Neural cell (in vitro differentiated cells): ENCODE results near the gene LIN7B.

Source experiments
- EP300 ChIP-seq: fragments of 450-650 bp; conservative IDR thresholded peaks from 2 replicates; pipeline ENCODE4 v1.6.1; 2014; ENCODE audit warnings: antibody characterized with exemption, mild to moderate bottlenecking, moderate library complexity; ENCODE audit not compliant: poor library complexity, severe bottlenecking
- EZH2 ChIP-seq: fragments of 200-600, 300-800 bp; shearing (Covaris generic), sonication (generic); IDR thresholded peaks from 2 replicates; pipeline ENCODE4 v1.6.1; 2014; ENCODE audit warnings: antibody characterized with exemption, low read length, borderline replicate concordance, mild to moderate bottlenecking; ENCODE audit not compliant: insufficient read depth, poor library complexity, severe bottlenecking
- MXI1 ChIP-seq: fragments of 450-650 bp; conservative IDR thresholded peaks from 2 replicates; pipeline ENCODE4 v1.6.1; 2014; ENCODE audit warnings: antibody characterized with exemption, mild to moderate bottlenecking; ENCODE audit not compliant: poor library complexity, severe bottlenecking
- POLR2AphosphoS5 ChIP-seq: IDR thresholded peaks from 2 replicates; pipeline ENCODE4 v1.6.1; 2012
- RAD21 ChIP-seq: fragments of 450-650 bp; conservative IDR thresholded peaks from 2 replicates; pipeline ENCODE4 v1.6.1; 2014; ENCODE audit warnings: antibody characterized with exemption, mild to moderate bottlenecking, moderate library complexity
- SMC3 ChIP-seq: fragments of 450-650 bp; conservative IDR thresholded peaks from 2 replicates; pipeline ENCODE4 v1.6.1; 2014; ENCODE audit warnings: antibody characterized with exemption, mild to moderate bottlenecking, moderate library complexity; ENCODE audit not compliant: poor library complexity
- TAF1 ChIP-seq: IDR thresholded peaks from 2 replicates; pipeline ENCODE4 v1.6.1; 2012; ENCODE audit warnings: low read depth
- TF ChIP-seq, protein P1 (sequence below): fragments of 450-650 bp; IDR thresholded peaks from 2 replicates; pipeline ENCODE4 v1.5.1; 2014; ENCODE audit warnings: antibody characterized with exemption, mild to moderate bottlenecking, moderate library complexity; ENCODE audit not compliant: poor library complexity, severe bottlenecking
- TF ChIP-seq, protein P2 (sequence below): IDR thresholded peaks from 2 replicates; pipeline ENCODE4 v1.6.1; 2012; ENCODE audit warnings: borderline replicate concordance

DNA sequence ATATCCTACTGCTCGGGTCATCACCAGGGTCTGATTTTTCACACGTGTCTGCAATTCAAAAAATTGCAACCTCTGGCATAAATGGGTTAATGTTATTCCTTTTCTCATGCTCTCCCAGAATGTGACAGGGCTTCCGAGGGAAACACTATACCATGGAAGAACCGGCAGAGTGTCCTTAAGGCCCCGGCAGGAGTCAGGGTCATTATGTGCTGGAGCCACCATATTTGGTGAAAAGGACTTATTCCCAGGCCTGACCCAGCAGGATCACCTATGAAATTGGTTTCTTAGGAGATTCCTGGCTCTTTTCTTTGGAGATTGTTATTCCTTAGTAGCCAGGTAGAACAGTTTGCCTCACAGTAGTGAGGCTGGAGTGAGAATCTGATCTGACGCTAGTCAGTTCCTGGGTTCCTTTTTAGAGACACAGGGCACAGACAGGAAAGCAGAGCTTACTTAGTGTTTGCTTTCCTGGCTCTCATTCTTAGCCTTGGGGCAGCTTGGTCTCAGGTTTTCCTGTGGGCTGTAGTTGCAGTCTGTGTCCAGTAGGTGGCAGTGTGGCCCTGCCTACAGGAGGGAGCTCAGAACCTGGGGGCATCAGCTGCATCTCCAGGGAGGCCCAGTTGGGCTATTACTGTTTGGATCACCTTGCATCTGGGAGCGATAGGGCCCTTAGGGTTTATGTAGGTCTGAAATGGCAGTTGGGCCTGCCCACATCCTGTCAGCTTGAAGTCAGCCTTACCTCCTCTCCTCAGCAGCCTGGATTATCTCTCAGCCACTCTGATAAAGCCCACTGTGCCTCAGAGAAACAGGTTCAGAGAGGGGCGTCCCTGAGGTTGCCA, 16.5 kb upstream of the LIN7B start:
- TF ChIP-seq, protein P1, sequence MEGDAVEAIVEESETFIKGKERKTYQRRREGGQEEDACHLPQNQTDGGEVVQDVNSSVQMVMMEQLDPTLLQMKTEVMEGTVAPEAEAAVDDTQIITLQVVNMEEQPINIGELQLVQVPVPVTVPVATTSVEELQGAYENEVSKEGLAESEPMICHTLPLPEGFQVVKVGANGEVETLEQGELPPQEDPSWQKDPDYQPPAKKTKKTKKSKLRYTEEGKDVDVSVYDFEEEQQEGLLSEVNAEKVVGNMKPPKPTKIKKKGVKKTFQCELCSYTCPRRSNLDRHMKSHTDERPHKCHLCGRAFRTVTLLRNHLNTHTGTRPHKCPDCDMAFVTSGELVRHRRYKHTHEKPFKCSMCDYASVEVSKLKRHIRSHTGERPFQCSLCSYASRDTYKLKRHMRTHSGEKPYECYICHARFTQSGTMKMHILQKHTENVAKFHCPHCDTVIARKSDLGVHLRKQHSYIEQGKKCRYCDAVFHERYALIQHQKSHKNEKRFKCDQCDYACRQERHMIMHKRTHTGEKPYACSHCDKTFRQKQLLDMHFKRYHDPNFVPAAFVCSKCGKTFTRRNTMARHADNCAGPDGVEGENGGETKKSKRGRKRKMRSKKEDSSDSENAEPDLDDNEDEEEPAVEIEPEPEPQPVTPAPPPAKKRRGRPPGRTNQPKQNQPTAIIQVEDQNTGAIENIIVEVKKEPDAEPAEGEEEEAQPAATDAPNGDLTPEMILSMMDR: peak; percentile 96
- TF ChIP-seq POLR2AphosphoS5 (no peak), EZH2 (no peak), SMC3 (peak; percentile 79), EP300 (no peak), MXI1 (no peak), TAF1 (no peak), RAD21 (peak; percentile 86)
- TF ChIP-seq, protein P2, sequence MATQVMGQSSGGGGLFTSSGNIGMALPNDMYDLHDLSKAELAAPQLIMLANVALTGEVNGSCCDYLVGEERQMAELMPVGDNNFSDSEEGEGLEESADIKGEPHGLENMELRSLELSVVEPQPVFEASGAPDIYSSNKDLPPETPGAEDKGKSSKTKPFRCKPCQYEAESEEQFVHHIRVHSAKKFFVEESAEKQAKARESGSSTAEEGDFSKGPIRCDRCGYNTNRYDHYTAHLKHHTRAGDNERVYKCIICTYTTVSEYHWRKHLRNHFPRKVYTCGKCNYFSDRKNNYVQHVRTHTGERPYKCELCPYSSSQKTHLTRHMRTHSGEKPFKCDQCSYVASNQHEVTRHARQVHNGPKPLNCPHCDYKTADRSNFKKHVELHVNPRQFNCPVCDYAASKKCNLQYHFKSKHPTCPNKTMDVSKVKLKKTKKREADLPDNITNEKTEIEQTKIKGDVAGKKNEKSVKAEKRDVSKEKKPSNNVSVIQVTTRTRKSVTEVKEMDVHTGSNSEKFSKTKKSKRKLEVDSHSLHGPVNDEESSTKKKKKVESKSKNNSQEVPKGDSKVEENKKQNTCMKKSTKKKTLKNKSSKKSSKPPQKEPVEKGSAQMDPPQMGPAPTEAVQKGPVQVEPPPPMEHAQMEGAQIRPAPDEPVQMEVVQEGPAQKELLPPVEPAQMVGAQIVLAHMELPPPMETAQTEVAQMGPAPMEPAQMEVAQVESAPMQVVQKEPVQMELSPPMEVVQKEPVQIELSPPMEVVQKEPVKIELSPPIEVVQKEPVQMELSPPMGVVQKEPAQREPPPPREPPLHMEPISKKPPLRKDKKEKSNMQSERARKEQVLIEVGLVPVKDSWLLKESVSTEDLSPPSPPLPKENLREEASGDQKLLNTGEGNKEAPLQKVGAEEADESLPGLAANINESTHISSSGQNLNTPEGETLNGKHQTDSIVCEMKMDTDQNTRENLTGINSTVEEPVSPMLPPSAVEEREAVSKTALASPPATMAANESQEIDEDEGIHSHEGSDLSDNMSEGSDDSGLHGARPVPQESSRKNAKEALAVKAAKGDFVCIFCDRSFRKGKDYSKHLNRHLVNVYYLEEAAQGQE: no peak
